GM21526 (cell line): ENCODE measurements around the gene SRRT.

Source experiments
- ATAC-seq: cut with Tn5 transposase; IDR thresholded peaks from one replicate; pipeline ENCODE4 v1.9.1; 2021; ENCODE audit warnings: moderate library complexity; ENCODE audit not compliant: unreplicated experiment, low FRiP score

Gene SRRT, protein sequence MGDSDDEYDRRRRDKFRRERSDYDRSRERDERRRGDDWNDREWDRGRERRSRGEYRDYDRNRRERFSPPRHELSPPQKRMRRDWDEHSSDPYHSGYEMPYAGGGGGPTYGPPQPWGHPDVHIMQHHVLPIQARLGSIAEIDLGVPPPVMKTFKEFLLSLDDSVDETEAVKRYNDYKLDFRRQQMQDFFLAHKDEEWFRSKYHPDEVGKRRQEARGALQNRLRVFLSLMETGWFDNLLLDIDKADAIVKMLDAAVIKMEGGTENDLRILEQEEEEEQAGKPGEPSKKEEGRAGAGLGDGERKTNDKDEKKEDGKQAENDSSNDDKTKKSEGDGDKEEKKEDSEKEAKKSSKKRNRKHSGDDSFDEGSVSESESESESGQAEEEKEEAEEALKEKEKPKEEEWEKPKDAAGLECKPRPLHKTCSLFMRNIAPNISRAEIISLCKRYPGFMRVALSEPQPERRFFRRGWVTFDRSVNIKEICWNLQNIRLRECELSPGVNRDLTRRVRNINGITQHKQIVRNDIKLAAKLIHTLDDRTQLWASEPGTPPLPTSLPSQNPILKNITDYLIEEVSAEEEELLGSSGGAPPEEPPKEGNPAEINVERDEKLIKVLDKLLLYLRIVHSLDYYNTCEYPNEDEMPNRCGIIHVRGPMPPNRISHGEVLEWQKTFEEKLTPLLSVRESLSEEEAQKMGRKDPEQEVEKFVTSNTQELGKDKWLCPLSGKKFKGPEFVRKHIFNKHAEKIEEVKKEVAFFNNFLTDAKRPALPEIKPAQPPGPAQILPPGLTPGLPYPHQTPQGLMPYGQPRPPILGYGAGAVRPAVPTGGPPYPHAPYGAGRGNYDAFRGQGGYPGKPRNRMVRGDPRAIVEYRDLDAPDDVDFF

DNA sequence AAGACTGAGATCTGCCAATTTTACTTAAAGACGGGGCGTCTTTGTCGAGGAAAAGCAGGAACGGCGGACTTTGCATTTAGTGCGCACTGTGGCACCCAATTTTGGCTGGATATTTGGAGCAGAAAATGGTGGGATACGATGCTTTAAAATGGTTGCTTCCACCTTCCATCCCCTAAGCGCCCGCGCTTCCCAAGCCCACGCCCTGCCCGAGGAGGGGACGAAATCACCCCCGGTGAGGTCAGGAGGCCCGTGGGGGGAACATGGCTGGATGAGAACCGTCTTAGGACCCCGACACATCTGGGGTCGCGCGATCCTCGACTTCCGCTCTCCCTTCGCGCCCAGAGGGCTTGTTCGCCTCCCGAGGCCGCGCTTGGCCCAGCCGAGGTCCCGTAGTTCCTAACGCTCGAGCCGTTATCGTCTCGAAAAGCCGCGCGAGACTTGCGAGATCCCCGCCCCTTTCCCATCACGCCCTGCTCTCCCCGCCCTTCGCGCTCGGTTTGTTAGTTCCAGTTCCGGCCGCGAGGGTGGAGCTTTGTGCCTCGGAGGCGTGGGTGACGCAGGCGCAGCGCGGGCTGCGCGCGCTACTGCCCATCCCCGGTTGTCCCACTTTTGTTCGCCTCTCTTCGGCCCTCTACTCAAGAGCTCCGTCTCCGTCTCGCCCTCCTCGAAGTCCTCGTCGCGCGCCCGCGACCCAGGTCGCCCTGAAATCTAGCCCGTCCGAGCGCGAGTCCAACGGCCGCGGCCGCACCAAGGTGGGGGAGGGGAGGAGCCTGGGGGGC is at the start of gene SRRT:
Gene SRRT, plus strand, starts transcription at position 527 of the 779 bp plus-strand sequence. CDS start 488 bp downstream, outside the sequence.
- ATAC-seq: peak; percentile 79

DNA sequence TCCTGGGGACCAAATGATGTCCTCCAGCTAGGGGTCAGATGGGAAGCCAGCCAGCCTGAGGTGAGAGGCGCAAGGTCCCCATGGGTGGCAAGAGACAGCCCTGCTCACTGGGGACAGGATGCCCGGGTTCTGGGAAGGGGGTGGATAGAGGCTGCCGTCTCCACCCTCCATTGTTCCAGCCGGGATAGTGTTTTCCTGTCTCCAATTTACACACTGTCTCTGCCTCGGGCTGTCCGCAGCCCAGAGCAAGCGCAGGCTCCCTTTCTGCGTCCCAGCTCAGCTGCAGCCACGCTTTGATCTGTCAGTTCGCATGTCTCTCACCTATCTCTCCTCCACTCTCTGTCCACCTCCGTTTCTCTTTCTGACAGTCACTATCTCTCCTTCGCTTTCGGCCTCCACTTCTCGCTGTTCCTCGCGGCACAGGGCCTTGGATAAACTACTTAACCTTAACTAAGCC is 49.7 kb upstream of the SRRT start:
- ATAC-seq: no peak

DNA sequence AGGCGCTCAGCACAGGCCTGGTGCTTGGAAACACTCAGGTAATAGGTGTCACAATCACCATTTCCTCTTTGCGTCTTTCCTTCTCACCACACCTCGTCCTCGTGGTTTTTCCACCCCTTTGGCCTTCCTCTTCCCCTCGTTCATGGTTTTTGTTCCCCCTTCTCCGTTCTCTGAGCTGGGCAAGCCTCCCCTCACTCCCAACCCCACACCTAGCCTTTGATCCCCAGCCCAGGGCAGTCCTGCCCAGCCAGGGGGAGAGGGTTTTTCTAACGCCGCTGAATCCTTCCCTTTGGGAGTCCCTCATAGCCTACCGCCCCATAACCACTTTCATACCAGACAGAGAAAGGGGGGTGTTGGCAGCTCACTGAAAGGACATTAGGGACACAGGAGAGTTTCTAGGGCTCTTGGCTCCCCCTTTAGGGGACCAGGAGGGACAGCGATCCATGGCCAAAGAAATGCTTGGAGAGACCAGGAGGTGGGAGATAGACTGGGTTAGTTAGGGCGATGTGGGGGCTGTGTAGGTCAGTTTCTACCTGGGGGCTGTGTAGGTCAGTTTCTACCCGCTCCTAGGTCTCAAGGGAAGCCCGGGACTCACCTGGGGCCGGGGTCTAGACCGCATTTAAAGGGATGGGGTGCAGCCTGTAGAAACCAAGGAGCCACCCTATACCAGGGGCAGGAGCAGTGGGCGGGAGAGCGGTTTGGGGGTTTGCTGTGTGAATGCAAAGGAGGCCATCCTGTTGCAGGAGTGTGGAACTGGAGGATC is 49.0 kb upstream of the SRRT start:
- ATAC-seq: no peak

DNA sequence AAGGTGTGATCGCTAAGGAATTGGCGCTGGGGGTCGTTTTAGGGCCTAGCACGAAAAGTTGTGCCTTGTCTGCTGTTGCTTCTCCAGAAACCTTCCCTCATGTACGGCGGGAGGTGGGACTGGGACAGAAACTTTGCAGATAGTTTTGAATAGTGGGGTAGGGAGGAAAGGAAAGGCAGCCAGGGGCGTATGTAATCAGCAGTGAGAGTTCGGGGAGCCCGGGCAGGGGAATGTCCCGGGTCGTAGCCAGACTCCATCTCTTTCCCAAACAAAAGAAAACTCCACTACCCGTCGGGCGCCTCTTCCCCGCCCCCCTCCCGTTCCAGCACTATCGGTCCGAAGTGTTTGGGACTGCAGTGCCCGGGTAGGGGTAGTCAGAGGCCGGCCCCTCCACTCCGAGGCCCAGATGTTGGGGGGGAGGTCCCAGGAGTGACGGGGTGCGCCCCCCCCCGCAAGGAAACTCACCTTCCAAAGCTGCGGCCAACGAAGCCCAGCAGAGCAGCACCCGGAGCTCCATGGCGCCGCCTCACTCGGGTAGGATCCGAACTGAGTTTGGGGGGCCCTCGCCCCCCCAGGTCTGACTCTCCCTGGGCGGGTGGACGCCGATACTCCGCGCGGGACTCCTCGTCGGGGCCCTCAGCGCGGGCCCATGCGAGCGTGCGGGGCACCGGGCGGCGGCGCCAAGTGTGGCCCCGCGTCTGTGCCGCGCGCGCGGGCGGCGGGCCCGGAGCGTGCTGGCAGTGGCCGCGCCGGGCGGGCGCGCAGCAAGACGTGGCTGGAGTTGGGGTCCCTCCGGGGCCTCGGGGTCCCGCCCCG is 48.2 kb upstream of the SRRT start:
- ATAC-seq: no peak

DNA sequence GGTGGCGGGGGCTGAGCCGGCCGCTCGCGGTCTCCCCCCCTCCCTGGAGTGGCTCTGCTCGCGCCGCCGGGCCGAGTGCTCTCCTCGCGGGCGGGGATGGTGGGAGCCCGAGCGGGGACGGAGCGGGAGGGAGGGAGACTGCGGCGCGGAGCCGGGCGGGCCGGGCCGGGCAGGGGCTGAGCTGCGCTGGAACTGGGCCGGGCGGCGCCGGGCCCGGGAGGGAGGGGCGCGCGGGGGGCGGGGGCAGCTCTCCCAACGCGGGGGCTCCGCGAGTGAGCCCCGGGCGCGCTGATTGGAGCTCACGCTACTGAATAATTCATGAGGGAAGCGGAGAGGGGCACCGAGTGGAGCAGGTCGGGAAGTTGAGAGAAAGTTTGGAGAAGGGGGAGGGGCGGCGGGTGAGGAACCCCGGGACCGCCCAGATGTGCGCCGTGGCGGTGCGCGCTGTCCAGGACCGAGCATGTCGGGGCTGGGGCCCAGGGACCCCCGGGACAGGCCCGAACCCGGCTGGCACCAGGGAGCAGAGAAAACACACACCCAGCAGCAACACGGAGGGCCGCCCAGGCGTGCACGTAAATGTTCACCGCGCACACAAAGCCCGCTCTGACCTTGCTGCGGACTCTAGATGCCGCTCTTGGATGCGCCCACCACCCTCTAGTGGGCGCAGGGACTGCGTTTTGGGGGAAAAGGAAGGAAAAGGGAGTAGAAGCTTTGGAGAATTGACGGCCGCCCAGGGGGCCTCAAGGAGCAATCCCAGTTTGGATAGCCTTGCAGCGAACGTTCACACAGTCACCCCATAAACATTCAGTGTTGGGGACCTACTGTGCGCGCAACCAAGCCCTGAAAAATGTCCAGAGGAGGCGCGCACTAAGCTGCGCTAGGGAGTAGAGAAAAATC is 47.3 kb upstream of the SRRT start, which contains the start of gene EPHB4:
Gene EPHB4, minus strand, starts transcription at position 194 of the 897 bp plus-strand sequence. CDS start 493 bp downstream, outside the sequence.
- no peak for ATAC-seq

DNA sequence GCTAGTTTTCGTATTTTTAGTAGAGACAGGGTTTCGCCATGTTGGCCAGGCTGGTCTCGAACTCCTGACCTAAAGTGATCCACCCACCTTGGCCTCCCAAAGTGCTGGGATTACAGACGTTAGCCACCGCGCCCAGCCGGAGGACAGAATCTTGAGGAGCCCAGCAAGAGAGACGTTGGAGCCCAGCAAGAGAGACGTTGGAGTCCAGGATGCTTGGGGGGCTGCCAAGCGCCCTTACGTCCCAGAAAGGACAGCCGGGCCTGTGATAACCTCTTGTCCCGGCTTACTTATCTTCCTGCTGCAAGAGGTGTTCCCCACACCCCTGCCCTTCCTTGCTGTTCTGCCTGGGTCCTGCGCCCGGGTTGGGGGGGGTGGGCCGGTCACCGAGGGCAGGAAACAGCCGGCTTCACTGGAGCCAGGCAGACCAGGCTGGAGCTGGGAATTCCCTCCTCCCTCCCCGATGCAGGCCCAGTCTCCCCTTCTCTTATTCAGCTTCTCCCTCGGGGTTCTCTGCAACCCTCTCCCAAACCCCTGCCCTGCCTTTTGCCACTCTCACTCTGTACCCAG is 45.7 kb upstream of the SRRT start:
- ATAC-seq: no peak

DNA sequence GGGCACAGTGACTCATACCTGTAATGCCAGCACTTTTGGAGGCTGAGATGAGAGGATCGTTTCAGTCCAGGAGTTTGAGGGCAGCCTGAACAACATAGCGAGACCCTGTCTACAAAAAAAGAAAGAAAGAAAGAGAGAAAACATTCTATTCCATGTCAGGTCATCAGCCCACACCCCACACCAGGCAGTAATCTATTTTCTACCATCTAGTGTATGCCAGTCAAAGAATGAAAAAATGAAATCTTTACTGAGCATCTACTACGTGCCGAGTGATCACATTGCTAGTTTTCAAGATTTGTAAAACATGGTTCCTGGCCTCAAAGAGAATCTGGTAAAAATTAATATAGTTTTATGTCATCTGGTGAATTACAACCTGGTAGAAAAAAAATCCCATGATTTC is 44.5 kb upstream of the SRRT start:
- no peak for ATAC-seq

DNA sequence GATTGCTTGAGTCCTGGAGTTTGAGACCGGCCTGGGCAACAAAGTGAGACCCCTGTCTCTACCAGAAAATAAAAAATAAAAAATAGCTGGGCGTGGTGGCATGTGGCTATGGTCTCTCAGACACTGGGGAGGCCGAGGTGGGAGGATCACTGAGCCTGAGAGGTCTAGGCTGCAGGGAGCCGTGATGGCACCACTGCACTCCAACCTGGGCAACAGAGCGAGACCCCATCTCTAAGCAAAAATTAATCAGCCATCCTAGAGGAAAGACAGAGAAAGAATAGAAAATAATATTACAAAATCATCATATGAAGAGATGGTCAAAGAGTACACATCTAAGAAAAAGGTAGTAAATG is 42.6 kb upstream of the SRRT start:
- ATAC-seq: no peak

DNA sequence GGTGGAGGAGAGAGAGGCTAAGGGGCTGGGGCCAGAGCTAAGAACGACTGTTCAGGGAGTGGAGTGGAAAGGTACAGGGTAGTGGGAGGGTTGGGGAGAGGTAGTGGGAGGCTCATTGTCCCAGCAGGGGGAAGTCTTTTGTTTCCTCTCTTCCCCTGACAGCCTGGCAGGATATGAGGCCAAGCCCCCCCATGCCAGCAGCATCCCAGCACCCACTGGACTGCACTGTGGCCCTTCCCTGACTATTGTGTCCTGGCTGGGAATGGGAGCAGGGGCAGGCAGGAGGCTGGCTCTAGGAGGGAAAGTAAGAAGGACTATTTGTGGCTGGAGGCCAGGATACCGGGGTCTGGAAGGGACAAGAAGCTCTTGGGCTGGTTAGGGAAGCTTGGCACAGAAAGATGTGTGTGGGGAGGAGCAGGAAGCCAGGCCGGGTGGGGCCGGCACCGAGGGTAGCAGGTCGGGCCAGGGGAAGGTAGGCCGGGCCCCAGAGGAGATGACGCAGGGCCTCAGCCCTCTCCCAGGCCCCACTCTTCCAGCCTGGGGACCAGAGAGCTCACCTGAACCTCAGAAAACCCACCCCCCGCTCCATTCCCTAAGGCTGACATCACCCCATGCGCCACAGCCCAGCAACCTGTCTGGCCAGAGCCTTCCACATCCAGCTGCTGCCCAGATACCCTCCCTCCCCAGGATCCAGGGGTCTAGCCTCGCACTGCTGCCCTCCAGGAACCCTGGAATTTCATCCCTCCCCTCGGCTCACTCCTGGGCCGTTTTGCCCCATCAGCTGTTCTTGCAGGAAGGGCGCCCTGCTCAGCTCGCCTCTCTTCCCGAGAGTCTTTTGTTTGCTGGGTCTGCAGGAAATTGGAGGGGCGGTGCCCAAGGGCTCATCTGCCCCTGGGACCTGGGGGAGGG is 38.7 kb upstream of the SRRT start:
- ATAC-seq: no peak

DNA sequence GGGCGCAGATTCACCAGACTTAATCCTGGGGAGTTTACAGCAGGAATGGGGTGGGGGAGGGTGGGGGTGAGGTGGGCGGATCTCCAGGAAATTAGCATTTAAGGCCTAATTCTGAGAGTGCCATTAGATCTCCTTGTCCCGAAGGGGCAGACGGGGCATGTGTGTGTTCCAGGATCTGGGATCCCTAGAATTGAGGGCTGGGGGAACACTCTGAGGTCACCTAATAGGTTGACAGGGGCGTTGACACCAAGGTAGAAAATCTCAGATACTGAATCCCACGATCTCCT is 38.1 kb upstream of the SRRT start:
- no peak for ATAC-seq

DNA sequence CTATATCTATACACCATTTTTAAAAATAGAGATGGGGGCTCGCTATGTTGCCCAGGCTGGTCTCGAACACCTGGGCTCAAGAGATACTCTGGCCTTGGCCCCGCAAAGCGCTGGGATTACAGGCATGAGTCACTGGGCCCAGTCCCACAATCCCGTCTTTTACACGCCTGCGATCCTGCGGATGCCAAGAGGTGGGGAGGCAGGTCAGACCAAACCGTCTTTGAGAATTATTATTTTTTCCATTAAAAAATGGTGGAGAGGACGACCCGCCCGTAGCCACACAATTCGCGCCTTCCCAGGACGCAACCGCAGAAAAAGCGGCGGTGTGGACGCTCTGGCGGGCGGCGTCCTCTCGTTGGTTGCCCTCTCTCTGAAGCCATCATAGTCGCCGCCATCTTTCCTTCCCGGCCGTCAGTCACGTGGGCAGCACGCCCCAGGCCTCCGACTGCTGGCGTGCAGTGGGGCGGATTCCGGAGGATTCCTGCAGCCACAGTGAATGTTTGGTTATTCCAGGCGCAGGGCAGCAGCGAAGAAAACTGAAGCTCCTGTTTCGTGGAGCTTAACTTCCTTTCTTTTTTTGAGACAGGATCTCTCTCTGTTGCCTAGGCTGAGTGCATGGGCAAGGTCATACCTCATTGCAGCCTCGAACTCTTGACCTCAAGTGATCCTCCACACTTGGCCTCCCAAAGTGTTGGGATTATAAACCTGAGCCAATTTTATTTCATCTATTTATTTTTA is 37.6 kb upstream of the SRRT start:
- no peak for ATAC-seq

DNA sequence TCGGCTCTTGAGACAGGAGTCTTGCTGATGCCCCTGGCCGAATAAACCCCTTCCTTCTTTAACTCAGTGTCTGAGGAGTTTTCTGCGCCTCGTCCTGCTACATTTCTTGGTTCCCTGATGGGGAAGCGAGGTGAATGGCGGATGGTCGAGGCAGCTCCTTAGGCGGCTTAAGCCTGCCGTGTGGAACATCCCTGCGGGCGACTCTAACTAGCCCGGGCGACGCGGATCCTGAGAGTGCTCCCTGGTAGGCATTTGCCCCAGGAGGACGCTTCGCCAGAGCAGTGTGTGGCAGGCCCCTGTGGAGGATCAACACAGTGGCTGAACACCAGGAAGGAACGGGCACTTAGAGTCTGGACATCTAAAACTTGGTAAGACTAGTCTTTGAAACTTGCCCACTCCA is 35.5 kb upstream of the SRRT start:
- ATAC-seq: no peak

DNA sequence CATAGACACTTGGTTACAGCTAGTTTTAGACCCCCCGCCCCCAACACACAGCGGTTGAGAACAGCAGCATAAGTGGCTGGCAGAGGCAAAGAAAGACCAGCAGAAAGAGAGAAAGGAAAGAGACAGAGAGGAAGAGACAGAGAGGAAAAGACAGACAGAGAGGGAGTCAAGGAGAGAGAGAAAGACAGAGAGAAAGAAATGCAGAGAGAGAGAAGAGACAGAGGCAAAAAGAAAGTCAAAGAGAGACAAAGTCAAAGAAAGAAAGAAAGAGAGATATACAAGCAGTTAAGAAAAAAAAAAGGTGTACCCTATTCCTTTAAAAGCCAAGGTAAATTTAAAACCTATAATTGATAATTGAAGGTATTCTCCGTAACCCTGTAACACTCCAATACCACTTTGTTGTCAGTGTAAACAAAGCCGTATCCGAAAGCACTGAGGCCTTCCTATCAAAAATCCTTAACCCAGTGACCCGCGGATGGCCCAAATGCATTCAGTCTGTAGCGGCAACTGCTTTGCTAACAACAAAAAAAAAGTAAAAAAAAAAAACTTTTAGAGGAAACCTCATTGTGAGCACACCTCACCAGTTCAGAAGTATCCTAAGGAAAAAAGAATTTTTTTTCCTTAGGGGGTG is 34.3 kb upstream of the SRRT start:
- ATAC-seq: no peak

DNA sequence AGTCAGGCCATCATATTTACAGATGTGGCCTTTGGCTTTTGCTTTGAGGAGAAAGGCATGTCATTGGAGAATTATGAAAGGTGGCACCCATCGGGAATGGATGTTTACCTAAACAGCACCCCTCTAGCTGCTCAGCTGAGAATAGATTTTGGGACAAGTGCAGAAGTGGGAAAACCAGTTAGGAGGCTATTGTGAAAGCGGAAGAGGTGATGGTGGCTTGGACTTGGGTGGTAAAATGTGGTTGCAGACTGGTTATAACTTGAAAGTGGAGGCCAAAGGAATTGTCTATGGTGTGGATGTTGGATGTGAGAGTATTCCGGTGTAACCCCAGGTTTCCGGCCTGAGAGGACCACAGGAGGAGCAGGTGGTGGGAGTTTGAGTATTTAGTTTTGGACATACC is 27.5 kb upstream of the SRRT start:
- ATAC-seq: no peak

DNA sequence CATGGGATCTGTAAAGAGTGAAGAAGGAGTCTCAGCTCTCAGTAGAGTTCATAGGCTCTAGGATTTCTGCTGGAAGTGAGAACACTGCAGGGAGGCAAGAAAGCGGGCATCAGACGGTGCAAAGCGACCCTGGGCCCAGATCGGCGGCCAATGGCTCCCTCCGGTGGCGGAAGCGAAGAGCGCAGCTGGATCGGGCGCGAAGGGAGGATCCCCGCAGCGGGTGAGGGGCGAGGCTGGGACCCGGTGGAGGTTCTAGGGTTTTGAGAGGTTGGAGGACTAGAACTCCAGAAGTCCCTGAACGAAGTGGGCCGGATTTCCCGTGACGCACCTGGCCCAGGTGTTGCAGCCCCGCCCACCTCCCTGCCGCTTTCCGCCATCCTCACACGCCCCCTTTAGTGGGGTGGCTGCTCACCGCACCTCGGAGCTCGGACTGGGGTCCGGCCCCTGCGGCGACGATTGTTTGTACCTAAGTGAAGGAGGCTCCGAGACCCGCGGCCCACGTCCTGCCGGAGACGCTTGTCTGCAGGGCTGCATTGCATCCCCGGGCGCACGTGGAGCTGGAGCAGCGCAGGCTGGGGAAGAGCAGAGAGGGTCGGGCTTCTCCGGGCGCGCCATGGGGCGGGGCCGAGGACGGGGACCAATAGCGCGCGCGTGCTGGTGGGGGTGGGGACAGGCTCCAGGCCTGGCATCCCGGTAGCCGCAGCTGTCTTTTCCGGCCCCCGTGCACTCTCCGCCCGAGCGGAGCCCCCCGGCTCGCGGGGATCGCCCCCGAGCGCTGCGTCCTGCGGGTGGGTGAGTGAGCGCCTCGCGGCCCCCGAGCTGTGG is 22.6 kb upstream of the SRRT start, which contains the start of gene SLC12A9:
Gene SLC12A9, plus strand, starts transcription at position 666 of the 825 bp plus-strand sequence. CDS start 1,485 bp downstream, outside the sequence.
- ATAC-seq: peak; percentile 80
